DND-41 (cell line): ENCODE measurements around the gene KXD1.

Experiments
- ATAC-seq: fragments of 200-7000 bp; cut with Tn5 transposase; 3 replicates; pipeline ENCODE4 v1.9.1; 2021; ENCODE audit warnings: low read depth; ENCODE audit not compliant: insufficient read depth
- DNase-seq: peaks from one replicate; pipeline ENCODE4 v3.0.0-alpha.2; 2020
- H2AFZ ChIP-seq: 2 replicates; pipeline ENCODE4 v1.6.0; 2012; ENCODE audit warnings: low read depth, low read length
- H3K27ac ChIP-seq: 2 replicates; pipeline ENCODE4 v1.5.1; 2012; ENCODE audit warnings: low read length, inconsistent platforms
- H3K27me3 ChIP-seq: fragments of 200-600 bp; sonication (generic); 2 replicates; pipeline ENCODE4 v1.6.0; 2012; ENCODE audit warnings: low read length, mild to moderate bottlenecking, inconsistent platforms; ENCODE audit not compliant: insufficient read depth, poor library complexity
- H3K36me3 ChIP-seq: 2 replicates; pipeline ENCODE4 v1.5.1; 2012; ENCODE audit warnings: low read length, inconsistent platforms; ENCODE audit not compliant: insufficient read depth
- H3K4me1 ChIP-seq: 2 replicates; pipeline ENCODE4 v1.5.1; 2012; ENCODE audit warnings: mild to moderate bottlenecking, low read length; ENCODE audit not compliant: insufficient read depth
- H3K4me2 ChIP-seq: 2 replicates; pipeline ENCODE4 v1.6.0; 2012; ENCODE audit warnings: mild to moderate bottlenecking, moderate library complexity, low read length, inconsistent platforms; ENCODE audit not compliant: insufficient read depth
- H3K4me3 ChIP-seq, 2 experiments: fragments of 200-600 bp in 1 of 2; shearing (Covaris generic) in 1 of 2; 2 replicates each; pipeline ENCODE4 v1.5.1; 2012 to 2016; ENCODE audit warnings: inconsistent platforms in 2 of 2, low read length in 2 of 2, mild to moderate bottlenecking in 2 of 2, low read depth in 1 of 2, moderate library complexity in 1 of 2
- H3K79me2 ChIP-seq: 2 replicates; pipeline ENCODE4 v1.6.0; 2012; ENCODE audit warnings: low read length, inconsistent platforms; ENCODE audit not compliant: insufficient read depth
- H3K9ac ChIP-seq: 2 replicates; pipeline ENCODE4 v1.6.0; 2012; ENCODE audit warnings: low read depth, mild to moderate bottlenecking, inconsistent platforms, low read length, moderate library complexity
- H3K9me3 ChIP-seq: 2 replicates; pipeline ENCODE4 v1.5.1; 2012; ENCODE audit warnings: low read length, moderate library complexity, mild to moderate bottlenecking, inconsistent platforms; ENCODE audit not compliant: insufficient read depth, severe bottlenecking
- H4K20me1 ChIP-seq: 2 replicates; pipeline ENCODE4 v1.6.0; 2012; ENCODE audit warnings: low read length; ENCODE audit not compliant: insufficient read depth
- EZH2 ChIP-seq: IDR thresholded peaks from 3 replicates; pipeline ENCODE4 v1.6.1; 2012; ENCODE audit warnings: borderline replicate concordance, low read depth, mild to moderate bottlenecking, moderate library complexity, low read length, inconsistent platforms; ENCODE audit not compliant: severe bottlenecking
- TF ChIP-seq, protein P1 (sequence below): IDR thresholded peaks from 2 replicates; pipeline ENCODE4 v1.5.1; 2012; ENCODE audit warnings: borderline replicate concordance, low read length, moderate library complexity, mild to moderate bottlenecking; ENCODE audit not compliant: poor library complexity, severe bottlenecking; ENCODE audit errors: extremely low read depth

The KXD1 gene

DNA sequence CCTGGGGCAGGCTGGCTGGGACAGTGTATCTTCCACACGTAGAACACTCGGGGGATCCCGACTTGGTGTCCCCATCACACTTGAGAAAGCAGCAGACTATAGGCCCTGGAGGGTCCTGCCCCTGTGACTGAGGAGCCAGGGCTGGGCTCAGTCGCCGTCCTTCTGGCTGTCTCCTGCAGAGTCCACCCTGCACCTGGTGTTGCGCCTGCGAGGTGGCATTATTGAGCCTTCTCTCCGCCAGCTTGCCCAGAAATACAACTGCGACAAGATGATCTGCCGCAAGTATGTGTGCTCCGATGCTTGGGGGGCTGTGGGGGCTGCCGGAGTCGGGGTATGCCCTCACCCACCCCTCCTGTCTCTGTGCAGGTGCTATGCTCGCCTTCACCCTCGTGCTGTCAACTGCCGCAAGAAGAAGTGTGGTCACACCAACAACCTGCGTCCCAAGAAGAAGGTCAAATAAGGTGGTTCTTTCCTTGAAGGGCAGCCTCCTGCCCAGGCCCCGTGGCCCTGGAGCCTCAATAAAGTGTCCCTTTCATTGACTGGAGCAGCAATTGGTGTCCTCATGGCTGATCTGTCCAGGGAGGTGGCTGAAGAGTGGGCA is 17.1 kb downstream of the KXD1 start:
- peaks cover 32% of the 10 kb centered on the region for H4K20me1 ChIP-seq
- no peak overlapping the region for H3K4me2 ChIP-seq
- no peak overlapping the region for H3K4me3 ChIP-seq
- peaks cover 26% of the 10 kb centered on the region for H3K79me2 ChIP-seq
- peaks cover 43% of the 10 kb centered on the region for H3K36me3 ChIP-seq
- peaks cover 25% of the 10 kb centered on the region for H3K4me1 ChIP-seq
- no peak overlapping the region for H3K27ac ChIP-seq
- DNase-seq (no peak), ATAC-seq (no peak)
- H3K9ac ChIP-seq = no peak overlapping the region
- H2AFZ ChIP-seq = no peak overlapping the region
- TF ChIP-seq, protein P1, sequence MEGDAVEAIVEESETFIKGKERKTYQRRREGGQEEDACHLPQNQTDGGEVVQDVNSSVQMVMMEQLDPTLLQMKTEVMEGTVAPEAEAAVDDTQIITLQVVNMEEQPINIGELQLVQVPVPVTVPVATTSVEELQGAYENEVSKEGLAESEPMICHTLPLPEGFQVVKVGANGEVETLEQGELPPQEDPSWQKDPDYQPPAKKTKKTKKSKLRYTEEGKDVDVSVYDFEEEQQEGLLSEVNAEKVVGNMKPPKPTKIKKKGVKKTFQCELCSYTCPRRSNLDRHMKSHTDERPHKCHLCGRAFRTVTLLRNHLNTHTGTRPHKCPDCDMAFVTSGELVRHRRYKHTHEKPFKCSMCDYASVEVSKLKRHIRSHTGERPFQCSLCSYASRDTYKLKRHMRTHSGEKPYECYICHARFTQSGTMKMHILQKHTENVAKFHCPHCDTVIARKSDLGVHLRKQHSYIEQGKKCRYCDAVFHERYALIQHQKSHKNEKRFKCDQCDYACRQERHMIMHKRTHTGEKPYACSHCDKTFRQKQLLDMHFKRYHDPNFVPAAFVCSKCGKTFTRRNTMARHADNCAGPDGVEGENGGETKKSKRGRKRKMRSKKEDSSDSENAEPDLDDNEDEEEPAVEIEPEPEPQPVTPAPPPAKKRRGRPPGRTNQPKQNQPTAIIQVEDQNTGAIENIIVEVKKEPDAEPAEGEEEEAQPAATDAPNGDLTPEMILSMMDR = no peak
- no peak for TF ChIP-seq EZH2
- H3K9me3 ChIP-seq = no peaks in the 10 kb centered on the region
- no peaks in the 10 kb centered on the region for H3K27me3 ChIP-seq

DNA sequence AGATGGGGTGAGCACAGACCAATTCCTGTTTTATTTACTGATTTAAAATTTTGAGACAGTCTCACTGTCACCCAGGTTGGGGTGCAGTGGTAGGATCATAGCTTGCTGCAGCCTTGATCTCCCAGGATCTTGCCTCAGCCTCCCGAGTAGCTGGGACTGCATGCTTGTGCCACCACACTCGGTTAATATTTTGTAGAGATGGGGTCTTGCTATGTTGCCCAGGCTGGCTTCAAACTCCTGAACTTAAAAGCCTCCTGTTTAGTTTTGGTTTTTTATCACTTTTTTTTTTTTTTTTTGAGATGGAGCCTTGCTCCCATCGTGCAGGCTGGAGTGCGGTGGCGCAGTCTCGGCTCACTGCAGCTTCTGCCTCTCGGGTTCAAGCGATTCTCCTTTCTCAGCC is 18.7 kb downstream of the KXD1 start:
- H3K27me3 ChIP-seq = no peaks in the 10 kb centered on the region
- H3K27ac ChIP-seq = no peak overlapping the region
- H3K9ac ChIP-seq = no peak overlapping the region
- no peak overlapping the region for H2AFZ ChIP-seq
- H3K9me3 ChIP-seq = no peaks in the 10 kb centered on the region
- H3K4me3 ChIP-seq = no peak overlapping the region
- TF ChIP-seq, protein P1 = no peak
- TF ChIP-seq EZH2 = no peak
- H3K4me1 ChIP-seq = peaks cover 16% of the 10 kb centered on the region
- peaks cover 32% of the 10 kb centered on the region for H4K20me1 ChIP-seq
- peaks cover 26% of the 10 kb centered on the region for H3K79me2 ChIP-seq
- no peak for DNase-seq
- H3K4me2 ChIP-seq = no peak overlapping the region
- ATAC-seq = no peak
- peaks cover 40% of the 10 kb centered on the region for H3K36me3 ChIP-seq

DNA sequence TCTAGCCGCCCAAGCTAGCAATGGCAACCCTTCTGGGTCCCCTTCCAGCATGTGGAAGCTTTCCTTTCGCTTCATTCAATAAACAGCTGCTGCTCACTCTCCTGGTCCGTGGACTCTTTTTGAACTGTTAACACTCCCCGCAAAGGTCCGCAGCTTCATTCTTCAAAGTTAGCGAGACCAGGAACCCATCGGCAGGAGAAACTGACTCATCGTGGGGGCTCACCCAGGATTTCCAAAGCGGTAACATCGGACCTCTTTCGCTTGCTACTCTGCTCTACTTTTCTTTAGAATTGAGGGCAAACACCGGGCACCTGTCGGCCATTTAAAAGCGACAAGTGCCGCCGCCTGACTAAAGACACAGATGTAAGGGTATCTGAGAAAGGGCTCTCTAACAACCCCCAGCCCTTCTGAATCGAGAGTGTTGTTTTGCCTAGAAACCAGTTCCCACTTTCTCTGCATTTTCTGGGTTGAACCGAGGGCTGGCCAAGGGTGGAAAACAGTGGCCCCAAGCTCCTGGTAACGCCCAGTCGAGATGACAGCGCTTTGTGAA is 19.8 kb downstream of the KXD1 start:
- Histone ChIP-seq H3K79me2 (peaks cover 18% of the 10 kb centered on the region), H3K9ac (no peak overlapping the region), H3K4me3 (no peak overlapping the region), H3K36me3 (peaks cover 40% of the 10 kb centered on the region), H4K20me1 (peaks cover 26% of the 10 kb centered on the region), H3K9me3 (no peaks in the 10 kb centered on the region), H2AFZ (no peak overlapping the region), H3K27ac (no peak overlapping the region), H3K4me1 (peaks cover 14% of the 10 kb centered on the region), H3K27me3 (no peaks in the 10 kb centered on the region), H3K4me2 (no peak overlapping the region)
- DNase-seq (no peak), ATAC-seq (no peak)
- no peak for TF ChIP-seq EZH2
- TF ChIP-seq, protein P1 = no peak
